DMS79 treated with DMSO at 0.1 percent for 48 hours (cell line): ENCODE results near the gene PAX1.

ENCODE experiments used
- DNase-seq: peaks from one replicate; lab custom pipeline; 2025; lab: John Stamatoyannopoulos, UW

Gene PAX1

DNA sequence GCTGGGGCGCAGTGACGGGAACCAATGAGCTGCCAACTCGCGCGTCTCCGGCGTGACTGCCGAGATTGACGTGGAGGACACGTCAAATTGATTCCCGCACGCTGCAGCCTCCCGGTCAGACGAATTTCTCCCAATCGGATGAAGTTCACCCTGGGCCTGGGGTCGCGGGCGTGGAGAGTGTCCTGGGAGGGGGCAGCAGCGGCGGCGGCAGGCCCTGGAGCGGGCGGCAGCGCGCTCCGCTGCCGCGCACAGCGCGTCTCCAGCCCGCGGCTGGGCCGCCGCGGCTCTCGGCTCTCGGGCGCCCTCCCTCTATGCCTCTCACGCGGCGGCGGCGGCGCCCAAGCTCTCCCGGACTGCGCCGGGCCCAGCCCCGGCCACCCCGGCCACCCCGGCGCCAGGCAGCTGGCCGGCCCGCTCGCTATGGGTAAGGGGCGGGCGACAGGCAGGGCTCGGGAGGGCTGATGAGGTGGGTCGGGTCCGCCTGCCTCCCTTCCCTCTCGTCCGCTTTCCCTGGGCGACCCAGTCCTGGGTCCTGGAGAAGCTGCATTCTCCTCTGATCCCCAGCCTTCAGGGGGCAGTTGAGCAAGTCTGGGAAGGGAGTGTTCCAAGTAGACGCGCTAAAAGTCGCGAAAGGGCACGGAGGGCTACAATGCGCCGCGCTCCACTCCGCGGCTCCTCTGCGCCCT is at the start of gene PAX1:
TSS of gene PAX1 (plus strand) at position 90 of the 686 bp plus-strand sequence. CDS start at position 139, 49 bp downstream.
- no peak for DNase-seq

DNA sequence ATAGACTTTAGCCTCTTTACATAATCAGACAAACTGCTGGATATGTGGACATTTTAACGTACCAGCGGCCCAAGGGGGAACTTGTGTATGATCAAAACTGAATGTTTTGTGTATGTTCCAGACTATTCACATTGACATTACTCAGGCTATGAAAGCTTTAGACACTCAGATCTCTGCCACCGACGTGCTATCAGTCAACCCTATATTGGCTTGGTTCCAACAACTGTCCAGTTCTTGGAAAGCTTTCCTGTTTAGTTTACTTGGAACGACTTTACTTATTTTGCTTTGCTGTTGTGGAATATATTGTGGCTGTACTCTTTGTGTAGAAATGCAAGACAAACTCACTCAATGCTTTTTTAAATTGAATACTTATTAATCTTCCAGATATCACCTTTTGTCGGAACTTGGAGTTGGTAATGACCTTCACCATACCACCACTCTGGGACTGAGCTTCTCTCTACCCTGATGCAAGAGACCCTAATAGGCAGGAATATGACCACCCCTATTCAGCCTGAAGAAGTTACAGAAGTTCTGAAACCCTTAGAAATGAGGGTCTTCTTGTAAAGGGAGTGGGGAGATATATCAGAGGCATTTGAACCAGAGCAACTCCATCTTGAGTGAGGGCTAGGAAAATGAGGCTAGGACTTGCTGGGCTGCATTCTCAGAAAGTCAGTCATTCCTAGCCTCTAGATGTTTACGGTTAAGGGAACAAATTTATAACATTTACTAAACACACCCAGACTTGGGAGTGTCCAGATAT is 49.0 kb upstream of the PAX1 start:
- DNase-seq, result no peak

DNA sequence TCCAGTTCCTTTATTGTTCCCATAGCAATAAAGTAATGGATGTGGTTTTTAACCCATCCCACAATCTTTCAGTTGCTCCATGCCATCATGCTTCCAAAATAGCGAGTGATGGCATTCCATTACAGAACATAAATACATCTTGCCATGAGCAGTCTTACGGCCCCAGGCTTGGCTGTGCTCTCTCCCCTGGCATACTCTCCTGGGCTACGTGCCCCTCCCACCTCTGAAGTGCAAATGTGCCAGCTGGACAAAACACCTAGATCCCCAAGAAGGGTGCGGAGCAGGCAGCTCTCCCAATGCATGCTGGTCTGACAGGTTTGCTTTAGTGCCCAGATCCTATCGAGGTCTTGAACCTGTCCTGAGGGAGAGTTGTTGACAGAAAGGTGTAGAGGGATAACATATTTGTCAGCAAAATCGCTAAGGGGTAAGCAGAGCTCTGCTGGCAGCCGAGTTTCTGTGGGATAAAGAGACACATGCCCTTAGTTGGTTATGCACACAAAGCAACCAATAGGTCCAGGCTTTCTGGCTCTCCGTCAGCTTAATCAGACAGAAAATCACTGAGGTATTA is 43.9 kb upstream of the PAX1 start:
- no peak for DNase-seq

DNA sequence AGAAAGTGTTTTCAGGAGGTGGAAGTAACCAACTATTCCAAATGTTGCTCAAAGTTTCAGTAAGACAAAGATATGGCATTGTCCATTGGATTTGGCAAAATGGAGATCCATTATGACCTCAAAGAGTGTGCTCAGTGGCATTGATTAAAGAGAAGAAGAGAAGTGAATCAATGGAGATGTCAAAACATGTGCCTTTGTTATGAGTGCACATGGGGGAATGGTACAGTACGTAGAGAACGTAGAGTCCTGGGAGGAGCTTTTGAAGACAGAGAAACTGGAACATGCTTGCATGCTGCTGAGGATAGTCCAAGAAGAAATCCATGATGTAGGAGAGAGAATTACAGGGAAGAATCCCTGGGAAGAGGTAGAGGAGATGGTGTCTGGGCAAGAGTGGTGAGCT is 42.0 kb upstream of the PAX1 start:
- DNase-seq, result no peak

DNA sequence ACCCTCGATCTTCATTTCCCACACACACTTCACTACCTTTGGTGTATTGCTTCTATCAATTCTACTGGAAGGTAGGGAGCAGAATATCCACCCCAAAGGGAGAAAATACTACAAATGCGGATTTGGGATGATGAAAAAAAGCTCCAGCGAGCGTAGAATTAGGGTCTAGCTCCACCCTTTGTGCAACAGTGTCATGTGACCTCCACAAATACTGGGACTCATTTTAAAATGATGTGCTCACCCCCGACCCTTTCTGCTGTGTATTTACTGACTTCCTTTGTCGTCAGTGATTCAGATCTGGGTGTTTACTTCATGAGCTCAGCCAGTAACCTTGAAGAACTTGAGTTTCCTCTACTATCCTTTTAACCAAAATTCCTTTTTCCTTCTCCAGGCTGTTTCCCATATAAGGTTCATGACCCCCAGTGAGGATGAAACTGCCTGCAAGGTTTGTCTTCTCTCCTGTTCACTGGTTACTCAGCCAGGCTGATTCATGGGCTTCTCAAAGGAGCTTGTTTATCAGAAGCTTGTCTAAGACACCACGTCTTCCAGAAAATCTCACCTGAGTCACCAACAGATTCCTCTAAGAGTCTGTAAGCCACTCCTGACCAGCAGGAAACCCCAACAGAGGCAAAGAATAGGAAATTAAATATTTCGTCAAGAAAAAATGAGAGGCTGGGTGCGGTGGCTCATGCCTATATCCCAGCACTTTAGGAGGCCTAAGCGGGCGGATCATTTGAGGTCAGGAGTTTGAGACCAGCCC is 39.6 kb upstream of the PAX1 start:
- no peak for DNase-seq

DNA sequence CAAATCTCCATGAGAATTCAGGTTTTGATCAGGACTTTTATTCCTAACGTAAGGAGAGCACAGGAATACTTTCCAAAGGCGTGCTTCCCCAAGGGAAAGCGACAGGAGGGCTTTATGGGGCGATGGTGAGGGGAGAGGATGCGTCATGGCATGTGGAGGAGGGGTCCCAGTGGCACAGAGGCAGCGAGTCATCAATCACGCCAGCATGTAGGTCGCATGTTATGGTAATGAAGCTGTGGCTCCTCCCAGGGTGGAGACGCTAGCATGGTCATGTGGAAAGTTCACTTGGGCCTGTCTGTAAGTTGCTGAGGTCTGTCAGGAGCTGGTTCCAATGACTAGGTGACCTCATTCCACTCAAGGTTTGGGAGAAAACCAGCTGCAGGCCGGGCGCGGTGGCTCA is 35.3 kb upstream of the PAX1 start:
- DNase-seq, result no peak

DNA sequence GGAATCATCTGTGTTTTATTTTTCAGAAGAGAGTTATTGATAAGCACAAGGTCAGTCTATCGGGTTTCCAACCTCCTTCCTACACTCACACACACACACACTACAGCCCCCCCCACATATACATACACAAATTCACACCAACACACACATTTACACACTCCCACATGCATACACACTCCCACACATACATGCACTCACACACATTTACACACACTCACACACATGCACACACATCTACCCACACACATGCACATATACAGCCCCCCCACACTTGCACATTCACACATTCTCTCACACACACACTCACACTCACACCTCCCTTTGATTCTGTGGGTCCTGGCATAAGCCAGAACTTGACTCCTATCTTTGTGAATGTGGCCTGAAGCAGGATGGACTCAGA is 34.5 kb upstream of the PAX1 start:
- no peak for DNase-seq

DNA sequence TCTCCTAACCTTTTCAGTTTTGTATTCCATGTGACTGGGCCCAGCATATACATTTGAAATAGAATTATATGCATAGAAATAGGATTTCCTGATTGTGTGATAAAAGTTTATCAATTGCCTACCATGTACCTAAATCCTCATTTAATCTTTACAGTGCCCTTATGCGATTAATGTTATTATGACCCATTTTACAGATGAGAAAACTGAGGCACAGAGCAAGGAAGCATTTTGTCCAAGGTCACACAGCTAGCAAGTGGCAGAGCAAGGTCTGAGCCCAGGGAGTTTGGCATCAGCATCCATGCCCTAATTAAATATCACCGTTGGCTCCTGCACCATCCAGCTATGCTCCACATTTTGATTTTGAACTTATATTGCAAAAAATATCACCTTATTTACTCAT is 28.2 kb upstream of the PAX1 start:
- no peak for DNase-seq

DNA sequence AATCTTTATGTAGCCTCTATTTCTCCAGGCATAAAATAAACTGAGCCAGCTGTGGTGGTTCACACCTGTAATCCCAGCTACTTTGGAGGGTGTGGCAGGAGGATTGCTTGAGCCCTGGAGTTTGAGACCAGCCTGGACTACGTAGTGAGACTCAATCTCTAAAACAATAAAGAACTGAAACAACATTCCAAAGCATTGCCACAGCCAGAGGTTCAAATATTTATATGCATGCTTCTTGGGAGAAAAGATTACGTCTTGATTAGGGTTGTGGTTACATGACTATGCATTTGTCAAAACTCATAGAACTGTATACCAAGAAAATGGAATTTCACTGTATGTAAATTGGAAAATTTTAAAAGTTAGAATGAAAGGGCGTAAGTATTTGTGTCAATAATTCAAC is 27.7 kb upstream of the PAX1 start:
- DNase-seq, result no peak

DNA sequence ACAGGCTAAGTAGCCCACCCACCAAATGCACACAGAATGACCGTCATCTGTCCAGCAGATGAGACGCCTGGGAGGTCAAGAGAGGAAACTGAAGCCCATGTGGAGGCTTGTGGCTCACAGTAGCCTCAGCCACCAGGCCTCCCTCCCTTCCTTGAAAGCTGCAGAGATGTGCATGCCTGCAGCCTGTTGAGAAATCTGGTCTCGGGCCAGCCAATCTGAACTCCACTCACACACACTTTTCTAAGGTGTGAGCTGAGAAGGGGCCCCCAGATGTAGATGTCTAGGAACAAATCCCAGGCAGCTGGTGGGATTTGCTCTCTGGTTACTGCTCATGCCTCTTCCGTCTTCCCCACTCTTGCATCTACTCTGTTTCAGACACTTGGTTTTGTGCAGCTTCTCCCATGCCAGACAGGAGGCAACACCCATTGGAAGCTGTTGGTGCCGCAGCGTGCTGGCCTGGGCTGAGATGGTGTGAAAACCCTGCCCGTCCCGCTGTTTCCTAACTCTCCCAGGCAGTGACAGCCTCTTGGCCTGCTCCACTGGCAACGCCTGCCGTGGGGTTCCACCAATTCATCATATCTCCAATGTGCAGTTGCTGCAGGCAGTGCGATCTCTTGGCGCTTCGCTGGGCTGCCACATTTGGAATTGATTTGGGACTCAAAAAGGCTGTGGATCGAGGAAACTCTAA is 24.1 kb upstream of the PAX1 start:
- no peak for DNase-seq

DNA sequence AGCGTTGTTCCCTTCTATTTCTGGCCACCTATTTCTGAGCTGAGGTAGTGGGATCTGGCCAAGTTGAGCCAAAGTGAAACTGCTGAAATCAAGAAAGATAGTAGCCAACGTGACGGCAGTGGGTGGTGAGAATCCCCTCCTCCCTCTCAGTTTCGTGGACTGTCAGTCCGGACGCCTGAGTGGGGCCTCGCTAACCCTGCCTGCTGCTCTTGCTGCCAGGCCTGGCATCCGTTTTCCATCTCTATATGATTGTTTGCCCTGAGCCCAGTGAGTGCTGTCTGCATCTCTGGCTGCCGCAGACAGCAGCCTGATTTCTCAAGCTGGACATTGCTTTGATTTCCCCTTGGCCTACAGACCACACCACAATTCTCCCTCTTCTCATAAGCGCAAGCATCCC is 23.5 kb upstream of the PAX1 start:
- no peak for DNase-seq

DNA sequence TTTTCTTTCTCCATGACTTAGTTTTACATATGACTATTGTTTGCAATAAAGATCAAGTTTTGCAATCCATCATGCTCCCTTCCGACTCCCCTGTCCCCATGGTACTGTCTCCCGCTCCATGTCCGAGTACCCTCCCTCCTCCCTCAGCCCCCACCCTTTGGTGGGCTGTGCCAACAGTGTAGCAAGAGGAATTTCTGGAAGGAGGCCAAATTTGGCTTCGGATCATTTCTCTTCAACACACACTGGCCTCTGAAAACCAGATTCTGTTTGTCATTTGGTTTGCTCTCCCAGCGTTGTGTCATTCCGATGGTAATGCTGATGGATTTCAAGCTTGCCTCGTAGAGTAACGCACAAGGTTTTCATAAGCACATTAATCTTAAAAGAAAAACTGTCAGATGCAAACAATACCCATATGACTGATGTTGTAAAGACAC is 22.9 kb upstream of the PAX1 start:
- DNase-seq, result no peak

DNA sequence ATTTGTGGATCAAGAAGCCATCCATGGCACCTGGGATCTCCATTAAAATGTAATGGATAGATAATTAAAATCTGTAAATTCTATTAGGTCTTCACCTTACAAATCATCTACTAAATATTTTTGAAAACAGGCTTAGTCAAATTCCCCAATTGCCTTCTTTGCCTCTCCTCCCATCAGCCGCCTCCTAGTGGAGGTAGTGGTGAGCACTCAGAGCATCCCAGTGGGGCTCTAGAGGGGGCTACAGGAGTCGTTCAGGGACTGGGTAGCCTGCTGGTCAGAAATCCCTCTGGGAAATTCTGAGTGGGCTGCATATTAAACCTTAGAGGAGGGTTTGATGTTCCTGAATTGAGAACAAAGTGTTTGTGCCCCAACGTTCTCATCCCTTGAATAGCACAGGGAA is 20.8 kb upstream of the PAX1 start:
- DNase-seq, result no peak

DNA sequence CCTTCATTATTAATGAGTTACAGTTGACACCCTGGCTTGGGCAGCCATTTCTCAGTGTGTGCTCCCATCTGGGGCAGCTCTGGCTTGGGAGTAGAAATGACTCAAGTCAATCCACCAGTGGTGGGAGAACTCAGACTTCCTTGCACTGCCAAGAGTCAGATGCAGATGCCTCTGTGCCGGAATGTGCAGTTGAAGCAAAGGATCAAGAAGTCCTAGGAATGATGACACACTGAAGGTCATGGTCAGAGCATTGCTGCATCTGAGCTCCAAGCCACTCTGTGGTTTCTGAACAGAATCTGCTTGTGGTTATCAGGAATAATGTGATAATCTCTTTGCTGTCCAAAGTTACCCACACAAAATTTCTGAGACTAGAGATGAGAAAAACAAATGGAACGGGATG is 19.5 kb upstream of the PAX1 start:
- DNase-seq, result no peak

DNA sequence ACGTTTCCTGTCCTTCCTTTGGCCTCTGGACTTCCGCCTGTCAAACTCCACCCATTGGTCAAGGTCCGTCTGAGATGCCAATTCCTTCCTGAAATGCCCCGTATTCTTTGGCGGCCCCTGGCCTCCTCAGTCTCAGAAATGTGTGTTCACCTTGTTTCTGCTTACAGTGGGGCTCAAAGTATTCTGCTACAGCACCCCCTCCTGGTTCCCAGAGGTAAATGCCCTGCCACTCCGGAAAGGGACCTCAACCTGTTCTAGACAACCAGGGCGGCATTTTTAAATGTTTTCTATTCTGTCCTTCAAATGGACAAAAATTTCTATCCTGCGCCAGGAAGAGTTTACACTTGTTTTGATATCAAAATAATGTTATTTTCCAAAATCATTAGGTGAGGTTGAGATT is 12.1 kb upstream of the PAX1 start:
- no peak for DNase-seq

DNA sequence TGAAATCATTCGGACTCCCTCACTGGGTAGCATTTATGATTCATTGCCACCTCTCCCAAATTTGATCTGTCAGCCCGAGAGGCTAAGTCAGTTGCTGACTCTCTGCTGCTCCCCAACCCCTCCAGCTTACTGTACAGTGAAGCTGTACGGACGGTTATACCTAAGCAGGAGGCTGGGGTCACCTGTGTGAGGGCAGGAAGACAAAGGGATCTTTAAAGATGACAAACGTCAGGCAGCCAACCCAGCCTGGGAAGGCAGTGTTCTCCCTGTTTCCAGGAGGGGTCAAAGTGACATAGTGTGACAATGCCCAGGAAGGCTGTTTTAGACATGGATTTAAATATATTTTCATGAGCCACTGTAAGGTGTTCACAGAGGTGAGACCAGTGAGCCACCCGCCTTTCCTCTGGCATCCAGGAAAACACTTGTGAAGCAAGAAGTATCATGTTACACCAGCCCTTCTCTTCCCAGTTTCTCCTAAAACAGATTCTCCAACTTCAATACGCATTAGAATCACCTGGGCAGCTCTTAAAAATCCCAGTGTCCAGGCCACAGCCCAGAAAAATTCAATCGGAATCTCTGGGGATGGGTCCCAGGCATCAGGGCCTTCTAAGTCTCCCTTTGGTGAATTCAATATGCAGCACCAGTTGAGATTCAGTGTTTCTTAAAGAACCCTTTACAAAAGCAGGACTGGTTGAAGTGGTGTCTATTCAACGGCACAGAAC is 6.8 kb upstream of the PAX1 start:
- DNase-seq, result no peak

DNA sequence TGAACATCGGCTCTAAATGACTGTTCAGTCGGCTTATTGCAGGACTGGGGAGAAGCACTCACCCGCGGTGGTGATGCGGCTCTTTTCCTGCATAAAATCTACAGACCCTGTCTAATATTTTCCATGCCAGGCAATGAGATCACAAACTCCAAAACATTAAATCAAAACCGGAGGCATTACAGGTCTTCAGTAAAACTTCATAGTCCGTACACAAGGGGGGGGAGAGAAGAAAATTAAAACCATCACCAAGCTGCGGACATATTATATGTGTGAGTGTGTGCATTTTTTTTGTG is 6.3 kb upstream of the PAX1 start:
- no peak for DNase-seq

DNA sequence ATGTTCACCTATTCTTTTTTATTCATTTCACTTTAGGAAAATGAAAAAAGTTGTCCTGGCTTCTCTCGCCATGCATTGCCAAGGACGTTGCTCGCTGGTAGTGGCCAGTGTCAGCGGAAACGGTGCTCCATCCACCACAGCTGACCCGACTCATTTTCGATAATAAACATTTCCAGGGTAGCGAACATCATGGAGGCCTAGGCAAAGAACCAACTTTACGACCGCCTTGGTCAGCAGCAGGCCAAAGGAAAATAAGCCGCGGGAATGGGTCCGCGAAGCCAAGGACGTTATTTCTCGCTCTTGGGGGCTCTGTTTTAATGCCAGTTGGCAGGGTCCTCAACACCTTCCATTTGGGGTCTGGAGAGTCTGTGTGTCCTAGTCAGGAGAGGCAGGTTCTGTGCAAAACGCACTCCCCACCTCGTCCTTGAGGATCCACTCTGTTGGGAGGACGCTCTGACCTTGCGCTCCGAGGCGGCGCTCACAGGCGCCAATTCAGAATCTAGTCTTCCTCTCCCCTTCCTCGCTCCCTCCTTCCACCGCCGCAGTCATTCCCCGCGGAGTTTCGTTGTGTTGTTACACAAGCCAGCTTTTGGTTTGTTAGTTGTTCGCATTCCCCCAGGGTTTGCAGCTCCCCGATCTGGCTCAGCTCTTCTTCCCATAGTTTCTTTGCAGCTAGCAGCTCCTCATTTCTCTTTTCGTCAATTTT is 4.1 kb upstream of the PAX1 start:
- no peak for DNase-seq

DNA sequence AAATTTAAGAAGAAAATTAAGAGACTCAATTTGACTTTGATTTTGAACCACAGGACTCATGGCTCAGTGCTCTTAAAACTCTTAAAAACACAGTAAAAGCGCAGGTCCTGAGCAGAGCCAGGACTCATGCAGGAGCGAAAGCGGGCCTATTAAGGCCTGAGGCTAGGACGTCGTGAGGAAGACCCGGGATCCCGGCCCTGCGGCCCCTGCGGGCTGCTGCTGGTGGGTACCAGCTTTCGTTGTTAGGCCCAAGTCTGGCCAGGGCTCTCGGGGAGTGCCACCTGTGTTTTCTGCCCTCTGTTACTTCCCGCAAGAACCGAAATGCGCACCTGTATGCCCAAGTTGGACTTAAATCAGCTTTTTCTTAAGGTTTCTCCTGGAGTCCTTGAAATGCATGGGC is 3.4 kb upstream of the PAX1 start:
- no peak for DNase-seq

DNA sequence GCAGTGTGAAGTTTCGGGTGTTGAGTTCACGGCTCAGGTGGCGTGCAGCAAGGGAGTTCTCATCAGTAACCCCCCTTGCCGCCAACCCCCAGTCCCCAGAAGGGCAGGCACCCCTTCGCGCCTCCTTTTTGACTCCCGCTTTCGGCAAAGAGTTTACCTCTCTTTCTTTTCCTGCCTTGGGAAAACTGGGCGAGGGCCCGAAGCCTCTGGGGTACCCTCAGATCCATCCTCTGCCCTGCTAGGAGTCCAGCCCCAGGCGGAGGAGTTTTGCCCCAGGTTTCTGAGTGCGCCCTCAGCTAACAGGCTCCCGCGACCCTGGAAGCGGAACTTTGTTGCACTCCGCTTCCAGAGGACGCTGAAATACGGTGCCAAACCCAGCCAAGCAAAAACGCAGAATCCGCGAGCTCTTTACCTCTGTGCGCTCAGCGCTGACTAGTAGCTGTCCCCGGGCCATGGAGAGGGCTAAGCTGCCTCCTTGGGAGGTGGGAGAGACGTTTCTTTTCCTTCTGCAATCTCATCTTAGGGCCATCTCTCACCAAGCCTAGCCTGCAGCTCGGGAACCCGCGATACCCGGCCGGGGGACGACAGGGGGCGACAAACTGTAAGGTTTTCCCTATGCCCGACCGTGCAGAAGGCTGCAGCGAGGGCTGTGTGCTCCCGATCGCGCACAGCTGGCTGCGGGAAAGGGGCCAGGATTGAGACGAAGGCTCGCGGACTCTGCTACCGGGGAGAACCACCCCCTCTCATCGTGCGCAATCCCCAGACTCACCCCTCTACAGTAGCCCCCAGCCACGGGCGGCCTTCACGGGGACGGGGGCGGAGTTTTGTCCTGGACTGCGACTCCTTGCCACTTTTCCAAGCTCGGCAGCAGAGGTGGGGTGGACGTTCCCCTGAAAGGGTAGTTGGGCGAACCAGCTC is 2.7 kb upstream of the PAX1 start:
- no peak for DNase-seq
